Measurements from ENCODE around the gene MYL6B. TPM values are rescaled to one million over a fixed set of nuclear protein-coding genes. Genes with fewer than 3 reads are reported as not detected.

Gene MYL6B
- total RNA-seq, 1 experiment from 2014 or later = 66.5 TPM

DNA sequence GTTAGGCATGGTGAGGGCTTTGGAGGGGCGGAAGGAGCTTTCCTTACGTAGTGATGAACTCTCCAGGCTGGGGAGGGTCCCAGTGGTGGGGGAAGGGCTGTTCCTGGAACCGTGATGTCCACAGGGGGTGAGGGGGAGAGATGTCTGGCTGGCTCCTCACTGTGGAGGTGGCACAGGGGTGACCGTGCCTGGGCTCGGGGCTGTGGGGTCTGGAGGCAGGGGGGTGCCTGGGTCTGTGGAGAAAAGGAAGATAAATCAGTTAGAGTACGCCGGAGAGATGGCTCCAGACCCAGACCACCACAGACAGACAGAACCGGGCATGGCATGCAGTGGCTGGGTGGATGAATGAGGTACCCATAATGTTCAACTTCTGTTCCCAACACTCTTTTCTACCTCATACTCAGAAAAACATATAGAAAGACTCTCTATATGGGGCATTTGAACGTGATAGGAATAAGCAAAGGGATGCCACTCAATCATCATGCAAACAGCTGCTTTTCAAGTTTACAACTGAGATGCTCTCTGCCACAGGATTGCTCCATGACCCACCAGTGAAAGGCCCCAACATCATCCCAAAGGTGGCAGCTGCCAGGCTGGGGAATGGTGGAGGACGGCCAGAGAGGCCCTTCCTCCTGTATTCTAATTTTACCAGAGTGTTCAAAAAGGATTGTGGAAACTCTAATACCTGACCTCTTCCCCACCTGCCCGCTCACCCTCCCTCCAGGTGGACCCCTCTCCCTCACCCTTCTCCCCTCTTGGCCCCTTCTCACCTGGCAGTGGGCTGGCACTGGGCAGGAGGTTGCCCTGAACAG is 11.4 kb downstream of the MYL6B start:
- in situ Hi-C loops (cut with HindIII; ENCODE audit: low pct_unique_long_range_greater_than_20kb, low sequenced_read_pairs) = no loop called here
- intact Hi-C loops (cut with micrococcal nuclease; ENCODE audit: unreplicated experiment) = no loop called here
- ChIA-PET CTCF (interaction anchor here (0.7 to 0.8 kb wide), 2 partner anchors 45 to 59 kb away, joined by 3 to 8 read pairs; partner anchors contain the start of gene ZC3H10), POLR2A (no interaction called here)
- no peak for DNase-seq (ENCODE audit: low read depth, low spot score)
- Histone ChIP-seq H3K9me3 (ENCODE audit: control insufficient read depth, insufficient read depth, low read depth, low read length) (no peaks in the 10 kb centered on the region), H3K27me3 (ENCODE audit: control insufficient read depth, insufficient read depth, low read length) (no peaks in the 10 kb centered on the region), H3K36me3 (ENCODE audit: control insufficient read depth, insufficient read depth, low read length) (no peaks in the 10 kb centered on the region; the same call in 1 of the 2 replicates), H3K27ac (ENCODE audit: low read length) (no peak overlapping the region), H3K4me1 (ENCODE audit: control insufficient read depth, insufficient read depth, low read length) (peaks cover 15% of the 10 kb centered on the region), H3K4me3 (ENCODE audit: low read depth in 2 of 2, low read length in 2 of 2) (no peak overlapping the region)
- BruUV-seq (replicated peaks) = no TSS peak
- no peak for ATAC-seq
- TF ChIP-seq REST (IDR thresholded peaks at IDR 0.05; ENCODE audit: insufficient read depth in 1 of 2, low read depth in 2 of 2, low read length in 1 of 2) (no peak), POLR2AphosphoS5 (IDR thresholded peaks at IDR 0.05; ENCODE audit: low read depth, low read length) (peak; percentile 53)

DNA sequence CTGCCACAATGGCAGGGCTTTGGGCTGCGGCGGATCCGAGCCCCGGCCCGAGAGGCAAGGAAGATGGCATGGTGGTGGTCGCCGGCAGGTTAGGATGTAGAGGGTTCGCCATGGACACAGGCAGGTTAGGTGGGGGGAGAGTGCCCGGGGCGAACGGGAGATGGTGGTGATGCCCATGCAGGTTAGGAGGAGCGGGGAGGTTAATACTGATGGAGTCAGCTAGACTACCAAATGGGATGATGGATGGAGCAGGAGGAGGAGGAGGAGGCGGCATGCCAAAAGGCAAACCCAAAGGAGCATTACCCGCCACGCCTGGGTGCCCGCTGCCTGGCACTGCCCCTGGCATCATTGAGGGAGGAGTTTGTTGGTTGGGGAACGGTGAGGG is 11.9 kb downstream of the MYL6B start:
- H3K36me3 ChIP-seq (ENCODE audit: control insufficient read depth, insufficient read depth, low read length) = no peaks in the 10 kb centered on the region; the same call in 1 of the 2 replicates
- POLR2A ChIA-PET = no interaction called here
- intact Hi-C loops (cut with micrococcal nuclease; ENCODE audit: unreplicated experiment) = no loop called here

More for the DNA sequence above, 11.9 kb downstream of the MYL6B start:
- CTCF ChIA-PET = no interaction called here
- H3K9me3 ChIP-seq (ENCODE audit: control insufficient read depth, insufficient read depth, low read depth, low read length) = no peaks in the 10 kb centered on the region
- no peaks in the 10 kb centered on the region for H3K27me3 ChIP-seq (ENCODE audit: control insufficient read depth, insufficient read depth, low read length)
- ATAC-seq (no peak), DNase-seq (ENCODE audit: low read depth, low spot score) (no peak)
- TF ChIP-seq SIN3A (IDR thresholded peaks at IDR 0.05; ENCODE audit: borderline replicate concordance, insufficient read depth, low read depth, low read length) = no peak
- TF ChIP-seq REST (IDR thresholded peaks at IDR 0.05; ENCODE audit: insufficient read depth in 1 of 2, low read depth in 2 of 2, low read length in 1 of 2) = no peak
- no peak for TF ChIP-seq CTCF (IDR thresholded peaks at IDR 0.05)
- TF ChIP-seq POLR2AphosphoS5 (IDR thresholded peaks at IDR 0.05; ENCODE audit: low read depth, low read length) = no peak
- no peak for TF ChIP-seq TCF7L2 (IDR thresholded peaks at IDR 0.05; ENCODE audit: low read depth, low read length)
- in situ Hi-C loops (cut with HindIII; ENCODE audit: low pct_unique_long_range_greater_than_20kb, low sequenced_read_pairs) = no loop called here
- BruUV-seq (replicated peaks) = no TSS peak
- no peak overlapping the region for H3K4me3 ChIP-seq (ENCODE audit: low read depth in 2 of 2, low read length in 2 of 2)
- peaks cover 15% of the 10 kb centered on the region for H3K4me1 ChIP-seq (ENCODE audit: control insufficient read depth, insufficient read depth, low read length)
- H3K27ac ChIP-seq (ENCODE audit: low read length) = no peak overlapping the region

Data from Panc1 (cell line).